Fibroblast of skin of back (primary cell): ENCODE results near the gene TRMT1.

Source experiments
- DNase-seq: peaks from one replicate; pipeline ENCODE4 v3.0.0-alpha.2; 2013

Gene TRMT1

DNA sequence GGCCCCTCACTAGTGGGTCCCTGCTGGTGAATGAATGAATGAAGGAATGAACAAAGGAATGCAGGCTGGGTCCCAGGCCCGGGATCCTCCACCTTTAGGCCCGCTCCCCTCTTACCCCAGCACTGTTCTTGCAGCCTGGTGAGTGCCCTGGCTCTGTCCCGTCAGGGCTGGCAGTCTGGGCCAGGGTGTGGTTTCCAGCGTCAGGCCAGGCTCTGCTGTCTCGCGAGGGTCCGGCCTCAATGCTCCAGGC is 14.2 kb downstream of the TRMT1 start:
- DNase-seq = no peak

GRCh38 chr19:13101590-13102415 is 14.7 kb downstream of the TRMT1 start:
- no peak for DNase-seq

DNA sequence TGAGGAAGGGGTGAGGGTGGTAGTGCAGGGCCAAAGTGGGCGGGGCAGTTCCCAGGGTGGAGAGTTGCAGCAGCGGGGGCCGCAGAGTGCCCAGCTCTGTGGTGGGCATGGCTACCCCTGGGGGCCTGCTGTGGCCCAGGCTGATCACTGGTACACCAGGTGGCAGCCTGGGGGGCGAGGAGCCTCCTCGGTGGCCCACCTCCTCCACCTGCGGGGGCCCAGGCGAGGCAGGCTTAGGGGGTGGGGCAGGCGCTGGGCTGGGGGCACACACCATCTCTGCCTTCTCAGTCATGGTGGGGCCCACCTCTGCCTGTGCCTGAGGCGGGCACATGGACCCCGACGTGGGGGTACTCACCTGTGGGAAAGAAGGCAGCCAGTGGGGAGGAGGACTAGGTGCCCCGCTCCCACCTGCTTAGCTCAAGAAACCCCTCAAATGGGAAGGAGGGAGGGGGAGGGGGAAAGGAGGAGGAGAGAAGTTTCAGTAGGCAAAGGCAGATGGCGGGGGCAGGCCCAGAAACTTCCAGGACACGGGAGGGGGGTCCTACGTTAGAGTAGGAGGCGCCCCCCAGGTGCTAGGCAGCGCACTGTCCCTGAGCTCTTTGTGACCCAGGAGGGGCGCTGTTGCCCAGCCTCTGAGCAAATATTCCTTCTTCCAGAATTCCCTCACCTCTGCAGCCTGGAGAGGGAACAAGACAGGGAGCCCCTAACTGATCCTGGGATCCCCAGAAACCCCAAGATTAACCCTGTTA is 15.5 kb downstream of the TRMT1 start:
- no peak for DNase-seq

DNA sequence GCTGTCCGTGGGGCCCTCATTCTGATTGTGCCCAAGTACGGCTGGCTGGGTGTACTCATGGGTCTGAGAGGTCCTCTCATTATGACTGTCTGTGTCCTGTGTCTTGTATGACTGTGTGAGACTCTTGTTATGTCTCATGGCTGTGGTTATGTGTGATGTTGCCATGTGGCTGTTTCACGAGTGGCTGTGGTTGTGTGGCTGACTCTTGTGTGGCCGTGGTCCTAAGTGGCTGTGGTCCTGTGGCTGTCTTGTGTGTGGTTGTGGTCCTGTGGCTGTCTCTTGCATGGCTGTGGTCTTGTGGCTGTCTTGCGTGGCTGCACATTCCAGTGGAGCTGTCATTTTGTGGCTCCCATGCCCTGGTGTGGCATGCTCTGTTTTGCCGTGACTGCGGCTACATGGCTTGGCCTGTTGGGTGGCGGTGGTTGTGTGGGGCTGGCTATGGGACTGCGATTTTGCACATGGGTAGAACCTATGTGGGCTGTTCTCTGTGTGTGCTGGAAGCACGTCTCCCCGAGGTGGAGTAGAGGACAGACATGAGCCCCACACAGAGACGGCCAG is 16.4 kb downstream of the TRMT1 start:
- DNase-seq = no peak

DNA sequence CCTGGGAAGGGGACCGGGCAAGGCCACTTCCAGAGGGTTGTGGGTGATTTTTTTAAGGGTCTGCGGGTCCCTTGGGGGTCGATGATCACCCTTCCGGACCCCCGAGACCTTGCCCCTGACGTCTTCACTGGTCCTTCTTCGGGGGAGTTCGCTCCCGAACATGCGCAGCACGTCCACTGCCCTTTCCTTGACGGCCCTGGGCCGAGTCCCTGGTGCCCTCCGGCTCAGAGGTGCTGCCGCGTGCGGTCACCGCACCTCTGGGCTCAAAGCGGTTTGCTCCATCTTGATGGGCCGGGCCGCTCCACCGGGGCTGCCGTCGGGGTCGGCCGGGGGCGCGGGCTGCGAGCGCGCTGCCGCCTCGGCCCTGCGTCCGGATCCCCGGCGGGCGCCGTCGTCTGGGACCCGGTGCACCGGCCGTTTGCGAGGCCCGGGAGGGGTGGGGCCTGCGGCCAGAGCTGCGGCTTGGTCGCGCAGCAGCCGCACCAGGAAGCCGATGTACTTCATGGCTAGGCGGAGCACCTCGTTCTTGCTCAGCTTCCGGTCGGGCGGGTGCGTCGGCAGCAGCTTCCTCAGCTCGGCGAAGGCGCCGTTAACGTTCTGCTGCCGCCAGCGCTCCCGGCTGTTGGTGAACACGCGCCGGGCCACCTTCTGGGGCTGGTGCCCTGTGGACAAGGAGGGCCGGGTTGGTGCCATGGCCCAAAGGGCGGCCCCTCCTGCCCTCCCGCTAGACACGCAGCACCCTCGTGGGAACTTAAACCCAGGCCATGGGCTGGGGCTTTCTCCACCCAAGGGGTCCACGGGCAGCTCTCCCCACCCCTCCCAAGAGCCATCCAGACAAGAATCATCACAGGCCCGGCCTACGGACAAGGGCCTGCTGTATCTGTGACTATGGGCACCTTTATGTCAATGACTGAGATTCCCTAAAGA is 17.2 kb downstream of the TRMT1 start:
- peak; percentile 64 for DNase-seq

DNA sequence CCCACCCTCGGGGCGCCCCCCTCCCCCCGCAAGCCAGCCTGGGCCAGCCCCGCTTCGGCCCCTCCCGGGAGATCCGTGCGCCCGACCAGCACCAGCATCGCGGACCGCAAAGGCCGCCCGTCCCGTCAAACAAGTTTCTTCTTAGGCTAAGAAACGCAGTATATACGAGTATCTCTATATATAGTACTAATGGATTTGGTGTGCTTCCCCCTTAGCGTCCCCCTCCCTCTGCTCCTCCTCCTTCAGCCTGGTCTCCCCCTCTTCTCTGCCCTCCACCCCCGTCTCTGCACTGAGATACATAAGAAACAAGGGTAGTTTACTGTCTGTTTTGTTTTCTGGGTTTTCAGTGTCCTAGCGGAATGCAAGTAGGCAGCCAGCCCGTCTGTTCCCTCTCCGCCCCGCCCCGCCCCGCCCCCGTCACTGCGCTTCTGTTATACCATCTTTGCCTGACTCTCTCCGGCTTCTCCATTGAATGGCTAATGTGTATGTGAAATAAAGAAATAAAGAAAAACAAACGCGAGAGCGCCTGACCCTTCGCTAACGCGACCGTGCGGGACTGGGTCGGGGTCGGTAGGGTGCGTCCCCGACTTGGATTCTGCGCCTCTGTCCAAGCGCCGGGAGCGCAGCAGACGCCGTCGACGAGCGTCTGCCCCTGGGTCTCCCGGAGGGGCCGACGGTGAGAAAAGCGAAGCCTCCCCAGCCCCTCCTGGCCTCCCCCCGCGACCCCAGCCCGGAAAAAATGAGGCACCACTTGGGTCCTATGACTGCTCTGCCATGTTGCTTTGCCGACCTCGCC is 18.1 kb downstream of the TRMT1 start:
- DNase-seq = peak; percentile 57

DNA sequence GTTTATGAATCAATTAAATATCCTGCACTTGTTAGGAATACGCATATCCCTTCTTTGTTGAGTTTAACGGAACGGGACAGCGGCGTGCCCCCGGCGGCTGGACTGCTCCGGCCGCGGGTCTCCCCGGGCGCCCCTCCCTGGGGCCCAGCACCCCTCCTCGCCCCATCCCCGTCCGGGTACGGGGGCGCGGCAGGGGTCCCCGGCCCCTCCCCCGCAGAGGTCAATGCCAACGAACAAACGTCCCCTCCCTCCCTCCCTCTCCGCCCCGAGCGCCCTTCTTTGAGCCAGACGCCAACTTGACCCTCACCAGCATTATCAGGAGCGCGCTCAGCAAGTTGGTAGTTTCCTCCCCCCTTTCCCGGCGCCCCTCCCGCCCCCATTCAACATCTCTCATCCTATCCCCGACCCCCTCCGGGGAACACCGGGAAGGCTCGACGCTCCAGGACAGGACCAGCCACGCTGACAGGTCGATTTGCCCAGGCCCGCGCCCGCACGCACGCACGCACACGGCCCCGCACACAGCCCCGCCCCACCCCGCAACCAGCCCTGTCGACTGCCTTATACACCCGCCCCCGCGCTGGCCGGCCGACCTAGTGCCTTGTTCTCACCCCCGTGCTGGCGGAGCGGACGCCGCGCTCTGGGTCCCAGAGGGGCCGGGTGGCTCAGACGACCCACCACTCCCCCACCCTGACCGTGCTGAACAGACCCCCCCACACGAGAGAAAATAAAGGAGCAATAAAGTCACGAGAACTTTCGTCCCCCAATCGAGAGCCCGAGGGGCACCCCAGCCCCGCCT is 18.9 kb downstream of the TRMT1 start:
- DNase-seq = no peak

- DNase-seq = no peak
Observed at GRCh38 chr19:13097033-13097462, 19.5 kb downstream of the TRMT1 start.

- DNase-seq = no peak
Observed at GRCh38 chr19:13095934-13096927, 20.3 kb downstream of the TRMT1 start.

DNA sequence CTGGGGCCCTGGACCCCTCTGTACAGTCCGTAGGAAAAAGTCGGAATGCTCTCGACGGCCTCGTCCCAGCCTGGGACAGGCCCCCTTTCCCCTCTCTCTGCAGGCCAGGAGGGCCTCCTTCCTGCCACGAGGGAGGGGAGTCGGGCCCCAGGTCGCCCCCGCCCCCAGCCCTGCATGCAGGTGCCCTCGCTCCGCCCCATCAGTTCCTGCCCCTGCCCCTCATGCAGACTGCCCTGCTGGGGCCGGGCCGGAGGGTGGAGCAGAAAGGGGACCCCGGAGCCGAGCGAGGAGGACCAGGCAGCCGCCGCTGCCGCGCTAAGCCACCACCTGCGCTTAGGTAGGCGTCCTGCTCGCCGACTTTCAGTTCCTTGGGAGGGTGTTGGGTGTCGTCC is 21.2 kb downstream of the TRMT1 start:
- no peak for DNase-seq

GRCh38 chr19:13094771-13095392 is 21.7 kb downstream of the TRMT1 start:
- no peak for DNase-seq

DNA sequence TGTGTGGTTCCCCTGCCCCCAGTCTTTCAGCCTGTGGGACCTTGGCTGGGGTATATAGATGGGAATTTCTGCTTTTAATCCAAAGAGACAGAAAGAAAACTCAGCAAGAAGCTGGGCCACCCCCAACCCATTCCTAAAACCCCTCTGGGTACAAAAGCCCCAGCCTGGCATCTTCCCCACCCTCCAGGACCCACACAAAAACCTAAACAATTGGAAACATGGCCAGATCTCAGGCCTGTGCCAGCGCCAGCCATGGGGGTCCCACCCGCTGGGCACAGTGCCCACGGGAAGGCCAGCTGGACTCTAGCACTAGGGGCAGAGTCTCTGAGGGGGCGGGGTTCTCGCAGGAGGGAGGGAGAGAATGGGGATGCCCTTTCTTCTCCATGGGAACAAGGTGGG is 22.4 kb downstream of the TRMT1 start:
- DNase-seq = no peak

GRCh38 chr19:13093407-13094105 is 23.0 kb downstream of the TRMT1 start:
- peak; percentile 84 for DNase-seq

GRCh38 chr19:13092606-13093235 is 23.8 kb downstream of the TRMT1 start:
- DNase-seq = peak; percentile 45

- no peak for DNase-seq
Observed at GRCh38 chr19:13092158-13092543, 24.4 kb downstream of the TRMT1 start.

DNA sequence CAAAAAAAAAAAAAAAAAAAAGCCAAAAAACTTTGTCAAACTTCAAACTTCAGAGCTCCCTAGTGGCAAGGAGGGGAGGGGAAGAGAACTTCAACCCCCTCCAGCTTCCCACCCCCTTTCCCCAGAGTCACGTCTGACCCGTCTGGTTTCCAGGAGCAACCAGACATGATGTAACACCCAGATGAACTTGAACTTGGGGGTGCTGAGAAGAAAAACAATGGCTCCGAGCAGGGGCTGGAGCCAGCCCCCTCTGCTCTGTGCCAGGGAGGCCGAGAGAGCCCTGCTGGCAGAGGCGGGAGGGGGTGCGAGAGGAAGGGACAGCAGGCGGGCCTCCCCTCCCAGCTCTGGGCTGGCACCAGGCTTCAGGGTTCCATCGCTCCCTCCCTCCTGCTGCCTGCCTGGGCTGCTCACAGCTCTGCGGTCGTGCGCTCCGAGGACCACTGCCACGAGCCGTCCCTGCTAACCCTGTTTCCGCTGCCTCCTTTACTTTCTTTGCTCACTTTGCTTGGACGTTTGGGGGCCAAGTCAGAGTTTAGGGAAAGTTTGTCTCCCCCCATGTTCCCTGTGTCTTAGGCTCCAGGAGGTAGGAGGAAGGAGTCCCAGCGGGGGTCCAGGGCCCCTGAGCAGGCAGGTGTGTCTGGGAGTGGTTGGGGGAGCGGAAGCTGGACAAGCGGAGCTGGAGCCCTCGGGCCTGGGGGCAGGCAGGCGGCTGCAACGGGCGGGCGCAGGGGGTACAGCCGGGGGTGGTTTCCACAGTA is 25.0 kb downstream of the TRMT1 start:
- peak; percentile 96 for DNase-seq

GRCh38 chr19:13090511-13091231 is 25.9 kb downstream of the TRMT1 start:
- no peak for DNase-seq
